HEK293 (cell line): Measurements from ENCODE around the gene SPECC1.

Source experiments
- EGR2 ChIP-seq: fragments of 450-650 bp; formaldehyde crosslinking; IDR thresholded peaks from 2 replicates; pipeline ENCODE4 v1.5.1; 2016; ENCODE audit warnings: low read depth, missing biosample characterization, missing genetic modification characterization
- FEZF1 ChIP-seq: fragments of 450-650 bp; formaldehyde crosslinking; IDR thresholded peaks from 2 replicates; pipeline ENCODE4 v1.5.1; 2016; ENCODE audit warnings: missing biosample characterization, missing genetic modification characterization
- GLI2 ChIP-seq: fragments of 450-650 bp; formaldehyde crosslinking; IDR thresholded peaks from 2 replicates; pipeline ENCODE4; 2017; ENCODE audit warnings: missing biosample characterization, missing genetic modification characterization, low read depth, borderline replicate concordance
- IKZF3 ChIP-seq: fragments of 450-650 bp; IDR thresholded peaks from 2 replicates; pipeline ENCODE4 v1.5.0; 2018; ENCODE audit warnings: missing biosample characterization, mild to moderate bottlenecking, missing genetic modification characterization, moderate library complexity
- OSR2 ChIP-seq: fragments of 450-650 bp; formaldehyde crosslinking; IDR thresholded peaks from 2 replicates; pipeline ENCODE4 v1.5.1; 2016; ENCODE audit warnings: missing biosample characterization, missing genetic modification characterization
- PRDM6 ChIP-seq: fragments of 450-650 bp; formaldehyde crosslinking; IDR thresholded peaks from 2 replicates; pipeline ENCODE4 v1.5.1; 2017; ENCODE audit warnings: missing biosample characterization, missing genetic modification characterization
- SALL2 ChIP-seq: fragments of 450-650 bp; formaldehyde crosslinking; IDR thresholded peaks from 2 replicates; pipeline ENCODE4 v1.5.0; 2017; ENCODE audit warnings: missing biosample characterization, mild to moderate bottlenecking, missing genetic modification characterization, borderline replicate concordance
- SP3 ChIP-seq: fragments of 450-650 bp; formaldehyde crosslinking; IDR thresholded peaks from 2 replicates; pipeline ENCODE4 v1.5.1; 2016; ENCODE audit warnings: missing biosample characterization, missing genetic modification characterization
- TRIM28 ChIP-seq: IDR thresholded peaks from 2 replicates; pipeline ENCODE4 v1.6.1; 2011; ENCODE audit warnings: low read length, control low read depth, borderline replicate concordance
- TSHZ1 ChIP-seq: fragments of 450-650 bp; formaldehyde crosslinking; IDR thresholded peaks from 2 replicates; pipeline ENCODE4 v1.5.1; 2016; ENCODE audit warnings: missing biosample characterization, missing genetic modification characterization, borderline replicate concordance
- YY2 ChIP-seq: fragments of 450-650 bp; formaldehyde crosslinking; IDR thresholded peaks from 2 replicates; pipeline ENCODE4 v1.5.1; 2016; ENCODE audit warnings: missing biosample characterization, missing genetic modification characterization
- ZBTB8A ChIP-seq: fragments of 450-650 bp; formaldehyde crosslinking; IDR thresholded peaks from 2 replicates; pipeline ENCODE4 v1.5.1; 2016; ENCODE audit warnings: missing biosample characterization, missing genetic modification characterization
- ZEB2 ChIP-seq: fragments of 450-650 bp; formaldehyde crosslinking; IDR thresholded peaks from 2 replicates; pipeline ENCODE4 v1.5.1; 2016; ENCODE audit warnings: missing biosample characterization, missing genetic modification characterization
- ZFP69B ChIP-seq: fragments of 450-650 bp; formaldehyde crosslinking; IDR thresholded peaks from 2 replicates; pipeline ENCODE4 v1.5.1; 2016; ENCODE audit warnings: missing biosample characterization, missing genetic modification characterization
- ZNF114 ChIP-seq: fragments of 450-650 bp; formaldehyde crosslinking; IDR thresholded peaks from 2 replicates; pipeline ENCODE4 v1.5.0; 2017; ENCODE audit warnings: missing biosample characterization, missing genetic modification characterization
- ZNF274 ChIP-seq, 2 experiments: fragments of 200-500 bp in 1 of 2; fragments of 450-650 bp in 1 of 2; sonication (Bioruptor generic) in 1 of 2; formaldehyde crosslinking in 1 of 2; IDR thresholded peaks; 2 replicates each; pipeline versions ENCODE4 v1.5.1 to v1.6.1; 2014 to 2016; ENCODE audit warnings: borderline replicate concordance in 1 of 2, inconsistent platforms in 1 of 2, low read length in 1 of 2, missing biosample characterization in 1 of 2, missing genetic modification characterization in 1 of 2
- ZNF302 ChIP-seq: fragments of 450-650 bp; formaldehyde crosslinking; IDR thresholded peaks from 2 replicates; pipeline ENCODE4 v1.5.1; 2016; ENCODE audit warnings: missing biosample characterization, missing genetic modification characterization, low read depth
- ZNF341 ChIP-seq: fragments of 450-650 bp; formaldehyde crosslinking; IDR thresholded peaks from 2 replicates; pipeline ENCODE4; 2016; ENCODE audit warnings: low read depth, missing biosample characterization, missing genetic modification characterization
- ZNF37A ChIP-seq: fragments of 450-650 bp; IDR thresholded peaks from 2 replicates; pipeline ENCODE4 v1.5.1; 2018; ENCODE audit warnings: missing biosample characterization, missing genetic modification characterization
- ZNF404 ChIP-seq: fragments of 450-650 bp; formaldehyde crosslinking; IDR thresholded peaks from 2 replicates; pipeline ENCODE4 v1.5.1; 2017; ENCODE audit warnings: missing biosample characterization, missing genetic modification characterization
- ZNF600 ChIP-seq: fragments of 450-650 bp; formaldehyde crosslinking; IDR thresholded peaks from 2 replicates; pipeline ENCODE4 v1.5.1; 2016; ENCODE audit warnings: missing biosample characterization, missing genetic modification characterization
- ZNF626 ChIP-seq: fragments of 450-650 bp; sonication (Bioruptor Pico); formaldehyde crosslinking; IDR thresholded peaks from 2 replicates; pipeline ENCODE4 v1.5.1; 2018; ENCODE audit warnings: missing biosample characterization, missing genetic modification characterization, inconsistent platforms
- ZNF660 ChIP-seq: fragments of 450-650 bp; IDR thresholded peaks from 2 replicates; pipeline ENCODE4 v1.5.1; 2018; ENCODE audit warnings: missing biosample characterization, mild to moderate bottlenecking, missing genetic modification characterization
- ZNF664 ChIP-seq: fragments of 450-650 bp; formaldehyde crosslinking; IDR thresholded peaks from 2 replicates; pipeline ENCODE4 v1.5.1; 2016; ENCODE audit warnings: missing biosample characterization, missing genetic modification characterization
- ZNF677 ChIP-seq: fragments of 450-650 bp; IDR thresholded peaks from 2 replicates; pipeline ENCODE4 v1.5.0; 2018; ENCODE audit warnings: missing biosample characterization, mild to moderate bottlenecking, missing genetic modification characterization, moderate library complexity
- ZNF843 ChIP-seq: fragments of 450-650 bp; formaldehyde crosslinking; IDR thresholded peaks from 2 replicates; pipeline ENCODE4 v1.5.1; 2016; ENCODE audit warnings: missing biosample characterization, missing genetic modification characterization
- ZSCAN23 ChIP-seq: fragments of 450-650 bp; formaldehyde crosslinking; IDR thresholded peaks from 2 replicates; pipeline ENCODE4 v1.5.1; 2016; ENCODE audit warnings: missing biosample characterization, missing genetic modification characterization
- TF ChIP-seq, protein P1 (sequence below): fragments of 450-650 bp; formaldehyde crosslinking; IDR thresholded peaks from 2 replicates; pipeline ENCODE4 v1.5.1; 2017; ENCODE audit warnings: missing biosample characterization, mild to moderate bottlenecking, missing genetic modification characterization, moderate library complexity
- TF ChIP-seq, protein P2 (sequence below): fragments of 450-650 bp; formaldehyde crosslinking; IDR thresholded peaks from 2 replicates; pipeline ENCODE4 v1.5.1; 2017; ENCODE audit warnings: missing biosample characterization, missing genetic modification characterization
- TF ChIP-seq, protein P3 (sequence below): fragments of 450-650 bp; formaldehyde crosslinking; IDR thresholded peaks from 2 replicates; pipeline ENCODE4 v1.5.1; 2016; ENCODE audit warnings: missing biosample characterization, missing genetic modification characterization

The SPECC1 gene

GRCh38 chr17:20010099-20010863 is 1.1 kb downstream of the SPECC1 start (continued):
- TF ChIP-seq ZSCAN23 (tag by site-specific recombination): 0 out of 2 replicates have a peak, but pooled peaks have one; percentile 37
- TF ChIP-seq ZNF660: peak; percentile 50
- no peak for TF ChIP-seq ZNF114 (tag by site-specific recombination)
- TF ChIP-seq ZFP69B (tag by site-specific recombination): no peak
- no peak for TF ChIP-seq FEZF1 (tag by site-specific recombination)
- no peak for TF ChIP-seq ZNF274 (IDR thresholded peaks at IDR 0.05; ENCODE audit: low read length)
- no peak for TF ChIP-seq ZNF274 (tag by site-specific recombination; IDR thresholded peaks at IDR 0.05; ENCODE audit: borderline replicate concordance)
- TF ChIP-seq TRIM28: no peak
- no peak for TF ChIP-seq ZNF37A
- peak; percentile 71; the same call in 1 of the 2 replicates for TF ChIP-seq PRDM6 (tag by site-specific recombination)
- TF ChIP-seq IKZF3: peak; percentile 77; the same call in 1 of the 2 replicates
- TF ChIP-seq GLI2 (tag by site-specific recombination): no peak
- peak; percentile 64; the same call in 1 of the 2 replicates for TF ChIP-seq ZEB2 (tag by site-specific recombination)
- TF ChIP-seq ZNF341 (tag by site-specific recombination): no peak; the same call in 1 of the 2 replicates
- TF ChIP-seq, protein P1, sequence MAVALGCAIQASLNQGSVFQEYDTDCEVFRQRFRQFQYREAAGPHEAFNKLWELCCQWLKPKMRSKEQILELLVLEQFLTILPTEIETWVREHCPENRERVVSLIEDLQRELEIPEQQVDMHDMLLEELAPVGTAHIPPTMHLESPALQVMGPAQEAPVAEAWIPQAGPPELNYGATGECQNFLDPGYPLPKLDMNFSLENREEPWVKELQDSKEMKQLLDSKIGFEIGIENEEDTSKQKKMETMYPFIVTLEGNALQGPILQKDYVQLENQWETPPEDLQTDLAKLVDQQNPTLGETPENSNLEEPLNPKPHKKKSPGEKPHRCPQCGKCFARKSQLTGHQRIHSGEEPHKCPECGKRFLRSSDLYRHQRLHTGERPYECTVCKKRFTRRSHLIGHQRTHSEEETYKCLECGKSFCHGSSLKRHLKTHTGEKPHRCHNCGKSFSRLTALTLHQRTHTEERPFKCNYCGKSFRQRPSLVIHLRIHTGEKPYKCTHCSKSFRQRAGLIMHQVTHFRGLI: no peak
- no peak for TF ChIP-seq ZNF302 (tag by site-specific recombination)
- TF ChIP-seq ZNF600 (tag by site-specific recombination): peak; percentile 79
- 0 out of 2 replicates have a peak, but pooled peaks have one; percentile 2 for TF ChIP-seq ZBTB8A
- TF ChIP-seq ZNF843 (tag by site-specific recombination): no peak
- TF ChIP-seq, protein P2, sequence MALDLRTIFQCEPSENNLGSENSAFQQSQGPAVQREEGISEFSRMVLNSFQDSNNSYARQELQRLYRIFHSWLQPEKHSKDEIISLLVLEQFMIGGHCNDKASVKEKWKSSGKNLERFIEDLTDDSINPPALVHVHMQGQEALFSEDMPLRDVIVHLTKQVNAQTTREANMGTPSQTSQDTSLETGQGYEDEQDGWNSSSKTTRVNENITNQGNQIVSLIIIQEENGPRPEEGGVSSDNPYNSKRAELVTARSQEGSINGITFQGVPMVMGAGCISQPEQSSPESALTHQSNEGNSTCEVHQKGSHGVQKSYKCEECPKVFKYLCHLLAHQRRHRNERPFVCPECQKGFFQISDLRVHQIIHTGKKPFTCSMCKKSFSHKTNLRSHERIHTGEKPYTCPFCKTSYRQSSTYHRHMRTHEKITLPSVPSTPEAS (tag by site-specific recombination): no peak
- no peak for TF ChIP-seq EGR2 (tag by site-specific recombination)
- TF ChIP-seq, protein P3, sequence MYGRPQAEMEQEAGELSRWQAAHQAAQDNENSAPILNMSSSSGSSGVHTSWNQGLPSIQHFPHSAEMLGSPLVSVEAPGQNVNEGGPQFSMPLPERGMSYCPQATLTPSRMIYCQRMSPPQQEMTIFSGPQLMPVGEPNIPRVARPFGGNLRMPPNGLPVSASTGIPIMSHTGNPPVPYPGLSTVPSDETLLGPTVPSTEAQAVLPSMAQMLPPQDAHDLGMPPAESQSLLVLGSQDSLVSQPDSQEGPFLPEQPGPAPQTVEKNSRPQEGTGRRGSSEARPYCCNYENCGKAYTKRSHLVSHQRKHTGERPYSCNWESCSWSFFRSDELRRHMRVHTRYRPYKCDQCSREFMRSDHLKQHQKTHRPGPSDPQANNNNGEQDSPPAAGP (tag by site-specific recombination): no peak
- TF ChIP-seq ZNF664 (tag by site-specific recombination): no peak
- TF ChIP-seq ZNF626 (tag by site-specific recombination): no peak
- no peak for TF ChIP-seq YY2
- no peak for TF ChIP-seq SP3
- TF ChIP-seq ZNF677: no peak
- no peak for TF ChIP-seq ZNF404
- no peak for TF ChIP-seq OSR2
- no peak for TF ChIP-seq TSHZ1 (tag by site-specific recombination)
- TF ChIP-seq SALL2 (tag by site-specific recombination): no peak
